HepG2 (cell line): ENCODE measurements around the gene SEMA3B. TPM values are rescaled to one million over a fixed set of nuclear protein-coding genes. Genes with fewer than 3 reads are reported as not detected.

Experiments
- AHR ChIP-seq: IDR thresholded peaks from 2 replicates; pipeline ENCODE4 v1.6.1; 2018; ENCODE audit warnings: missing genetic modification reagents, missing compliant biosample characterization
- CBFB ChIP-seq: sonication (generic); formaldehyde crosslinking; IDR thresholded peaks from 2 replicates; pipeline ENCODE4 v1.4.0; 2020; ENCODE audit warnings: missing genetic modification reagents
- CBX1 ChIP-seq: IDR thresholded peaks from one replicate; pipeline ENCODE4 v1.6.1; 2016; ENCODE audit warnings: antibody characterized with exemption, low read depth
- KAT2B ChIP-seq: fragments of 150-350 bp; IDR thresholded peaks from 2 replicates; pipeline ENCODE4 v1.6.1; 2014; ENCODE audit warnings: low read depth, low read length, borderline replicate concordance
- MYC ChIP-seq: sonication (generic); formaldehyde crosslinking; IDR thresholded peaks from 2 replicates; pipeline ENCODE4 v1.9.0; 2021; ENCODE audit warnings: missing genetic modification reagents, borderline replicate concordance
- NR2C2 ChIP-seq: sonication (generic); formaldehyde crosslinking; IDR thresholded peaks from 2 replicates; pipeline ENCODE4 v1.4.0; 2020; ENCODE audit warnings: missing genetic modification reagents, mild to moderate bottlenecking, moderate library complexity, borderline replicate concordance
- SCMH1 ChIP-seq: sonication (generic); formaldehyde crosslinking; IDR thresholded peaks from 2 replicates; pipeline ENCODE4 v1.9.0; 2021; ENCODE audit warnings: missing genetic modification reagents, mild to moderate bottlenecking, borderline replicate concordance
- SNAI1 ChIP-seq: sonication (generic); formaldehyde crosslinking; IDR thresholded peaks from 2 replicates; pipeline ENCODE4 v1.5.0; 2020; ENCODE audit warnings: mild to moderate bottlenecking, missing genetic modification reagents, borderline replicate concordance
- SOX13 ChIP-seq, 3 experiments: fragments of 450-650 bp in 1 of 3; sonication (generic) in 1 of 3; formaldehyde crosslinking in 1 of 3; IDR thresholded peaks in 2 of 3; conservative IDR thresholded peaks in 1 of 3; 2 replicates each; pipeline versions ENCODE4 v1.5.0 to v1.6.1; 2016 to 2020; ENCODE audit warnings: antibody characterized with exemption in 1 of 3, mild to moderate bottlenecking in 1 of 3, missing compliant biosample characterization in 1 of 3, missing genetic modification reagents in 1 of 3, moderate library complexity in 1 of 3
- SP1 ChIP-seq, 2 experiments: fragments of 450-650 bp in 1 of 2; sonication (generic) in 1 of 2; formaldehyde crosslinking in 1 of 2; IDR thresholded peaks; 2 replicates each; pipeline versions ENCODE4 v1.4.0 to v1.6.1; 2016 to 2020; ENCODE audit warnings: missing genetic modification reagents in 1 of 2
- ZNF24 ChIP-seq: fragments of 450-650 bp; IDR thresholded peaks from 2 replicates; pipeline ENCODE4 v1.6.1; 2017; ENCODE audit warnings: antibody characterized with exemption, mild to moderate bottlenecking
- ZNF264 ChIP-seq: sonication (generic); formaldehyde crosslinking; IDR thresholded peaks from 2 replicates; pipeline ENCODE4 v1.4.0; 2020; ENCODE audit warnings: missing genetic modification reagents
- ZNF383 ChIP-seq: sonication (generic); formaldehyde crosslinking; IDR thresholded peaks from 2 replicates; pipeline ENCODE4 v1.4.0; 2020; ENCODE audit warnings: missing genetic modification reagents, mild to moderate bottlenecking, borderline replicate concordance
- polyA plus RNA-seq, 8 experiments: library from polyadenylated mRNA; depleted of rRNA in 3 of 8; stranded (reverse) in 7 of 8; unstranded in 1 of 8; fragments of >200 nt; fragmentation: Illumina TruSeq in 4 of 8; extraction: Trizol in 4 of 8; gene quantifications; 2 replicates each; pipeline versions ENCODE4 v1.2.1 to v1.2.3, GENCODE V29; 2011 to 2016; ENCODE audit warnings: low read depth in 4 of 8, missing spikeins in 1 of 8, mixed read lengths in 1 of 8; ENCODE audit not compliant: insufficient read depth in 1 of 8
- total RNA-seq, 5 experiments: library from RNA; depleted of rRNA; stranded (reverse); fragments of >200 nt; fragmentation: Illumina TruSeq; extraction: Trizol; gene quantifications; 2 replicates each; pipeline ENCODE4 v1.2.3, GENCODE V29; 2016; ENCODE audit warnings: low read depth in 1 of 5
- TF ChIP-seq, protein P1 (sequence below), 2 experiments: fragments of 450-650 bp in 1 of 2; sonication (generic) in 1 of 2; formaldehyde crosslinking in 1 of 2; IDR thresholded peaks; 2 replicates each; pipeline versions ENCODE4 v1.6.1 to v1.8.0; 2016 to 2022; ENCODE audit warnings: antibody characterized with exemption in 1 of 2, mild to moderate bottlenecking in 1 of 2, missing genetic modification reagents in 1 of 2
- TF ChIP-seq, protein P2 (sequence below): sonication (generic); formaldehyde crosslinking; IDR thresholded peaks from 2 replicates; pipeline ENCODE4 v1.4.0; 2020; ENCODE audit warnings: missing genetic modification reagents
- TF ChIP-seq, protein P3 (sequence below): IDR thresholded peaks from 2 replicates; pipeline ENCODE4 v1.6.1; 2018; ENCODE audit warnings: missing genetic modification reagents
- TF ChIP-seq, protein P4 (sequence below): sonication (generic); formaldehyde crosslinking; IDR thresholded peaks from 2 replicates; pipeline ENCODE4 v1.8.1; 2023; ENCODE audit warnings: mild to moderate bottlenecking, inconsistent platforms, moderate library complexity, missing genetic modification reagents, borderline replicate concordance

SEMA3B gene
- total and polyA plus RNA-seq, 2 of the 13 experiments (the other 11 are each of a cell fraction or from before 2014, with no cell fraction given) = 93.2 to 158 TPM

DNA sequence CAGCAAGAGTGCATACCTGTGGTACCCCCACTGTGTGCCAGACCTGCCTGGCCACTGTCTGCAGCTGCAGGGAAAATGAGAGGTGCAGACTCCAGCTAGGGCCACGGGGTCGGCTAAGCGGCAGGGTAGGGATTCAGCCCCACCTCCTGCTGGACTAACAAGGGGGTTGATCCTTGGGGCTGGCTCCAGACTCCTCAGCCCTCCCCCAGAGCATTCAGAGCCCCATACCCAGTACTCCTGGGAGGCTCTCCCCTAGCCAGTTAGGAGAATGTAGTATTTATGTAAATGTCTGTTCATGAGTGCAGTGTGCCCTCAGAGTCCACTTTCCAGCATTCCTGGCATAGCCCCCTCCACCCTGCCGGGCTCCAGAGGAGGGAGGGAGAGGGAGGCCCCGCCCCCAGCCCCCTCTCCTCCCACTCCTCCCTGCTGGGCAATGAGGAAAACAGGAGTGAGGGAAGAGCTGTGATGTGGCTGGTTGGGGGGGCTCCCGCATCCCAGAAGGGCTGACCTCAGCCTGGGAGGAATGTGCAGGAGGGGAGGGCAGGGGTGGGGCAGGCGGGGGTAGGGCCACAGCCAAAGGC lies 4.5 kb upstream of the SEMA3B start (continued):
- TF ChIP-seq, protein P1, sequence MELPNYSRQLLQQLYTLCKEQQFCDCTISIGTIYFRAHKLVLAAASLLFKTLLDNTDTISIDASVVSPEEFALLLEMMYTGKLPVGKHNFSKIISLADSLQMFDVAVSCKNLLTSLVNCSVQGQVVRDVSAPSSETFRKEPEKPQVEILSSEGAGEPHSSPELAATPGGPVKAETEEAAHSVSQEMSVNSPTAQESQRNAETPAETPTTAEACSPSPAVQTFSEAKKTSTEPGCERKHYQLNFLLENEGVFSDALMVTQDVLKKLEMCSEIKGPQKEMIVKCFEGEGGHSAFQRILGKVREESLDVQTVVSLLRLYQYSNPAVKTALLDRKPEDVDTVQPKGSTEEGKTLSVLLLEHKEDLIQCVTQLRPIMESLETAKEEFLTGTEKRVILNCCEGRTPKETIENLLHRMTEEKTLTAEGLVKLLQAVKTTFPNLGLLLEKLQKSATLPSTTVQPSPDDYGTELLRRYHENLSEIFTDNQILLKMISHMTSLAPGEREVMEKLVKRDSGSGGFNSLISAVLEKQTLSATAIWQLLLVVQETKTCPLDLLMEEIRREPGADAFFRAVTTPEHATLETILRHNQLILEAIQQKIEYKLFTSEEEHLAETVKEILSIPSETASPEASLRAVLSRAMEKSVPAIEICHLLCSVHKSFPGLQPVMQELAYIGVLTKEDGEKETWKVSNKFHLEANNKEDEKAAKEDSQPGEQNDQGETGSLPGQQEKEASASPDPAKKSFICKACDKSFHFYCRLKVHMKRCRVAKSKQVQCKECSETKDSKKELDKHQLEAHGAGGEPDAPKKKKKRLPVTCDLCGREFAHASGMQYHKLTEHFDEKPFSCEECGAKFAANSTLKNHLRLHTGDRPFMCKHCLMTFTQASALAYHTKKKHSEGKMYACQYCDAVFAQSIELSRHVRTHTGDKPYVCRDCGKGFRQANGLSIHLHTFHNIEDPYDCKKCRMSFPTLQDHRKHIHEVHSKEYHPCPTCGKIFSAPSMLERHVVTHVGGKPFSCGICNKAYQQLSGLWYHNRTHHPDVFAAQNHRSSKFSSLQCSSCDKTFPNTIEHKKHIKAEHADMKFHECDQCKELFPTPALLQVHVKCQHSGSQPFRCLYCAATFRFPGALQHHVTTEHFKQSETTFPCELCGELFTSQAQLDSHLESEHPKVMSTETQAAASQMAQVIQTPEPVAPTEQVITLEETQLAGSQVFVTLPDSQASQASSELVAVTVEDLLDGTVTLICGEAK (IDR thresholded peaks at IDR 0.05) = no peak
- TF ChIP-seq, protein P1 (CRISPR knock-in tag; IDR thresholded peaks at IDR 0.05) = no peak
- TF ChIP-seq SNAI1 (CRISPR knock-in tag) (no peak), SCMH1 (CRISPR knock-in tag) (no peak), ZNF24 (no peak), NR2C2 (CRISPR knock-in tag) (no peak), CBFB (CRISPR knock-in tag) (0 out of 2 replicates have a peak, but pooled peaks have one; percentile 41), MYC (CRISPR knock-in tag) (peak; percentile 29; the same call in 1 of the 2 replicates), SP1 (IDR thresholded peaks at IDR 0.05) (no peak), SP1 (CRISPR knock-in tag; IDR thresholded peaks at IDR 0.05) (peak; percentile 72), AHR (no peak), ZNF383 (CRISPR knock-in tag) (no peak), CBX1 (no peak), ZNF264 (CRISPR knock-in tag) (no peak), KAT2B (no peak), SOX13 (IDR thresholded peaks at IDR 0.05) (0 out of 2 replicates have a peak, but pooled peaks have one; percentile 29), SOX13 (CRISPR knock-in tag; conservative IDR thresholded peaks at IDR 0.05 in 1 of 2, IDR thresholded peaks at IDR 0.05 in 1 of 2) (peak in 1 of 2 experiments; percentile 63; a peak in 2 of 4 replicates)
- TF ChIP-seq, protein P2, sequence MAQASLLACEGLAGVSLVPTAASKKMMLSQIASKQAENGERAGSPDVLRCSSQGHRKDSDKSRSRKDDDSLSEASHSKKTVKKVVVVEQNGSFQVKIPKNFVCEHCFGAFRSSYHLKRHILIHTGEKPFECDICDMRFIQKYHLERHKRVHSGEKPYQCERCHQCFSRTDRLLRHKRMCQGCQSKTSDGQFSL = peak; percentile 96
- TF ChIP-seq, protein P3, sequence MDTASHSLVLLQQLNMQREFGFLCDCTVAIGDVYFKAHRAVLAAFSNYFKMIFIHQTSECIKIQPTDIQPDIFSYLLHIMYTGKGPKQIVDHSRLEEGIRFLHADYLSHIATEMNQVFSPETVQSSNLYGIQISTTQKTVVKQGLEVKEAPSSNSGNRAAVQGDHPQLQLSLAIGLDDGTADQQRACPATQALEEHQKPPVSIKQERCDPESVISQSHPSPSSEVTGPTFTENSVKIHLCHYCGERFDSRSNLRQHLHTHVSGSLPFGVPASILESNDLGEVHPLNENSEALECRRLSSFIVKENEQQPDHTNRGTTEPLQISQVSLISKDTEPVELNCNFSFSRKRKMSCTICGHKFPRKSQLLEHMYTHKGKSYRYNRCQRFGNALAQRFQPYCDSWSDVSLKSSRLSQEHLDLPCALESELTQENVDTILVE (CRISPR knock-in tag) = no peak
- TF ChIP-seq, protein P4, sequence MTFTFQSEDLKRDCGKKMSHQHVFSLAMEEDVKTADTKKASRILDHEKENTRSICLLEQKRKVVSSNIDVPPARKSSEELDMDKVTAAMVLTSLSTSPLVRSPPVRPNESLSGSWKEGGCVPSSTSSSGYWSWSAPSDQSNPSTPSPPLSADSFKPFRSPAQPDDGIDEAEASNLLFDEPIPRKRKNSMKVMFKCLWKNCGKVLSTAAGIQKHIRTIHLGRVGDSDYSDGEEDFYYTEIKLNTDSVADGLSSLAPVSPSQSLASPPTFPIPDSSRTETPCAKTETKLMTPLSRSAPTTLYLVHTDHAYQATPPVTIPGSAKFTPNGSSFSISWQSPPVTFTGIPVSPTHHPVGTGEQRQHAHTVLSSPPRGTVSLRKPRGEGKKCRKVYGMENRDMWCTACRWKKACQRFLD = no peak
